Keratinocyte (primary cell): ENCODE data around the gene OR51I2. TPM values are rescaled to one million over a fixed set of nuclear protein-coding genes. Genes with fewer than 3 reads are reported as not detected.

Source experiments
- DNase-seq: peaks from one replicate; pipeline ENCODE4 v3.0.0-alpha.2; 2011; ENCODE audit warnings: low read depth, missing footprints, low spot score
- FAIRE-seq: peaks from 2 replicates; lab custom pipeline; 2011; peaks lifted over from hg19 to GRCh38; lab: Jason Lieb, UNC
- H2AFZ ChIP-seq: 2 replicates; pipeline ENCODE4 v1.6.0; 2012; ENCODE audit warnings: low read length, control low read depth, inconsistent platforms; ENCODE audit not compliant: control insufficient read depth
- H3K27ac ChIP-seq: 2 replicates; pipeline ENCODE4 v1.5.1; 2011; ENCODE audit warnings: low read length; ENCODE audit not compliant: control insufficient read depth, insufficient read depth
- H3K27me3 ChIP-seq: 3 replicates; pipeline ENCODE4 v1.6.0; 2011; ENCODE audit warnings: low read length; ENCODE audit not compliant: control insufficient read depth, insufficient read depth; ENCODE audit errors: extremely low read depth
- H3K36me3 ChIP-seq, 2 experiments: 2 replicates in 1 of 2; 3 replicates in 1 of 2; pipeline ENCODE4 v1.5.1; 2011; ENCODE audit warnings: low read length in 2 of 2, mild to moderate bottlenecking in 1 of 2; ENCODE audit not compliant: control insufficient read depth in 2 of 2, insufficient read depth in 2 of 2; ENCODE audit errors: extremely low read depth in 1 of 2
- H3K4me1 ChIP-seq: 3 replicates; pipeline ENCODE4 v1.5.1; 2011; ENCODE audit warnings: low read length; ENCODE audit not compliant: control insufficient read depth, insufficient read depth; ENCODE audit errors: extremely low read depth
- H3K4me2 ChIP-seq: 3 replicates; pipeline ENCODE4 v1.6.0; 2011; ENCODE audit warnings: low read depth, low read length; ENCODE audit not compliant: control insufficient read depth, insufficient read depth; ENCODE audit errors: extremely low read depth
- H3K4me3 ChIP-seq, 3 experiments: fragments of 200-600 bp in 1 of 3; sonication (generic) in 1 of 3; 2 replicates in 2 of 3; 3 replicates in 1 of 3; pipeline ENCODE4 v1.5.1; 2011 to 2016; ENCODE audit warnings: low read length in 3 of 3, mild to moderate bottlenecking in 3 of 3, control low read depth in 2 of 3, inconsistent platforms in 1 of 3, low read depth in 1 of 3, mixed read lengths in 1 of 3, mixed run types in 1 of 3, moderate library complexity in 1 of 3; ENCODE audit not compliant: control insufficient read depth in 2 of 3, insufficient read depth in 2 of 3; ENCODE audit errors: extremely low read depth in 1 of 3
- H3K79me2 ChIP-seq: 2 replicates; pipeline ENCODE4 v1.6.0; 2012; ENCODE audit warnings: low read length; ENCODE audit not compliant: control insufficient read depth, insufficient read depth
- H3K9ac ChIP-seq: 3 replicates; pipeline ENCODE4 v1.6.0; 2011; ENCODE audit warnings: low read length; ENCODE audit not compliant: control insufficient read depth, insufficient read depth; ENCODE audit errors: extremely low read depth
- H3K9me1 ChIP-seq: 3 replicates; pipeline ENCODE4 v1.6.0; 2011; ENCODE audit warnings: low read length; ENCODE audit not compliant: control insufficient read depth, insufficient read depth; ENCODE audit errors: extremely low read depth
- H3K9me3 ChIP-seq: 2 replicates; pipeline ENCODE4 v1.5.1; 2012; ENCODE audit warnings: low read depth, low read length; ENCODE audit not compliant: control insufficient read depth
- H4K20me1 ChIP-seq: 3 replicates; pipeline ENCODE4 v1.6.0; 2011; ENCODE audit warnings: low read length; ENCODE audit not compliant: control insufficient read depth, insufficient read depth; ENCODE audit errors: extremely low read depth
- EZH2 ChIP-seq: IDR thresholded peaks from one replicate; pipeline ENCODE4 v1.6.1; 2012; ENCODE audit warnings: inconsistent platforms, mild to moderate bottlenecking, low read length, moderate library complexity
- dilution Hi-C: fragments of 300-500 bp; cut with MboI; formaldehyde crosslinking; loops from one replicate; pipeline ENCODE4 v1.7.0; 2020; ENCODE audit warnings: low sequenced_read_pairs; ENCODE audit not compliant: extremely low pct_ligation_motif_present
- polyA plus RNA-seq, 5 experiments: library from polyadenylated mRNA; depleted of rRNA in 3 of 5; stranded (reverse) in 3 of 5; stranded (forward) in 1 of 5; unstranded in 1 of 5; fragments of >200 nt; gene quantifications; 1 replicate in 1 of 5; 2 replicates in 3 of 5; 3 replicates in 1 of 5; pipeline versions ENCODE4 v1.2.1 to v1.2.3, GENCODE V29; 2011 to 2012; ENCODE audit warnings: missing spikeins in 2 of 5, low read depth in 1 of 5, low replicate concordance in 1 of 5
- TF ChIP-seq, protein P1 (sequence below), 3 experiments: IDR thresholded peaks in 1 of 3; conservative IDR thresholded peaks in 1 of 3; optimal IDR thresholded peaks in 1 of 3; 2 replicates in 2 of 3; 3 replicates in 1 of 3; pipeline versions ENCODE3 to v1.5.1; 2011; ENCODE audit warnings: low read length in 3 of 3, mild to moderate bottlenecking in 3 of 3, moderate library complexity in 2 of 3, control low read depth in 1 of 3, inconsistent platforms in 1 of 3; ENCODE audit not compliant: insufficient read depth in 2 of 3; ENCODE audit errors: extremely low read depth in 1 of 3

OR51I2 gene
- polyA plus RNA-seq, 1 donor (not counting 4 experiments of a cell fraction or from before 2014, with no cell fraction given) = not detected

DNA sequence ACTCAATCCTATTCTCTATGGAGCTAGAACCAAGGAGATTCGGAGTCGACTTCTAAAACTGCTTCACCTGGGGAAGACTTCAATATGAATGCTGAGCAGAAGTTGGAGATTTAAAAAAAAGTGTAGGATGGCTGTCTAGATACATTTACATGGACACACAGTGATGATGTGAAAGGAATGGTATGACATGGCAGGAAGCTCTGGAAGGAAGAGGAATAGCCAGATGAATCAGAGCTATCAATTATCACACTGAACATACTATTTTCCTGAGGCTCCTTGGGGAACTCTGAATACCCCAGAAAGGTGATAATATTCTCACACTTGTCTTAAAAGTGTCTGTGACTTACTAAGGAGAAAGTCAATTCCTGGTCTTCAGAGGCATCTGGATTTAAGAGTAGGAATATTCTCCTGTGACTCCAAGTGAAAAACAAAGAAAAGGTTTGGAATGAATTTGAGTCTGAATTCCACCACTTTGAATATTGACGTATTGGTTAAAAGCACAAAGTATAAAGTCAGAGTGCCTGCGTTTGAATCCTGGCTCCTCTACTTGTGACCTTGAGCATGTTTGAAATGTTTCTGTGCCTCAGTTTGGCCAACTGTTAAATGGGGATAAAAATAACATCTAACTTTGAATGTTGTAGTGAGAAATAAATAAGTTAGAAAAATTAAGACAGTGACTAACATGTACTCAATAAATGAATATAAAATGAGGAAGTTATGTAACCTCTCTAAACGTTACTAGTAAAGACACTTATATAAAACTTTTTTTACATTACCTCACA, 40.6 kb downstream of the OR51I2 start:
- Histone ChIP-seq H3K4me3 (no peak overlapping the region), H3K27me3 (no peaks in the 10 kb centered on the region), H3K9me1 (no peaks in the 10 kb centered on the region), H3K36me3 (no peaks in the 10 kb centered on the region), H3K9ac (no peak overlapping the region), H3K9me3 (no peaks in the 10 kb centered on the region), H3K79me2 (no peaks in the 10 kb centered on the region), H3K27ac (no peak overlapping the region), H4K20me1 (no peaks in the 10 kb centered on the region), H2AFZ (no peak overlapping the region), H3K4me2 (no peak overlapping the region), H3K4me1 (no peaks in the 10 kb centered on the region)
- dilution Hi-C loops = no loop called here
- DNase-seq (no peak), FAIRE-seq (no peak)
- TF ChIP-seq, protein P1, sequence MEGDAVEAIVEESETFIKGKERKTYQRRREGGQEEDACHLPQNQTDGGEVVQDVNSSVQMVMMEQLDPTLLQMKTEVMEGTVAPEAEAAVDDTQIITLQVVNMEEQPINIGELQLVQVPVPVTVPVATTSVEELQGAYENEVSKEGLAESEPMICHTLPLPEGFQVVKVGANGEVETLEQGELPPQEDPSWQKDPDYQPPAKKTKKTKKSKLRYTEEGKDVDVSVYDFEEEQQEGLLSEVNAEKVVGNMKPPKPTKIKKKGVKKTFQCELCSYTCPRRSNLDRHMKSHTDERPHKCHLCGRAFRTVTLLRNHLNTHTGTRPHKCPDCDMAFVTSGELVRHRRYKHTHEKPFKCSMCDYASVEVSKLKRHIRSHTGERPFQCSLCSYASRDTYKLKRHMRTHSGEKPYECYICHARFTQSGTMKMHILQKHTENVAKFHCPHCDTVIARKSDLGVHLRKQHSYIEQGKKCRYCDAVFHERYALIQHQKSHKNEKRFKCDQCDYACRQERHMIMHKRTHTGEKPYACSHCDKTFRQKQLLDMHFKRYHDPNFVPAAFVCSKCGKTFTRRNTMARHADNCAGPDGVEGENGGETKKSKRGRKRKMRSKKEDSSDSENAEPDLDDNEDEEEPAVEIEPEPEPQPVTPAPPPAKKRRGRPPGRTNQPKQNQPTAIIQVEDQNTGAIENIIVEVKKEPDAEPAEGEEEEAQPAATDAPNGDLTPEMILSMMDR (optimal IDR thresholded peaks at IDR 0.05 in 1 of 3, IDR thresholded peaks at IDR 0.05 in 1 of 3, conservative IDR thresholded peaks at IDR 0.05 in 1 of 3; ENCODE audit: extremely low read depth in 1 of 3, insufficient read depth in 2 of 3, low read length in 3 of 3) = no peak
- no peak for TF ChIP-seq EZH2

GRCh38 chr11:5499671-5500070, 50.5 kb downstream of the OR51I2 start:
- Histone ChIP-seq H3K36me3 (no peaks in the 10 kb centered on the region), H3K9ac (no peak overlapping the region), H3K4me2 (no peak overlapping the region), H3K79me2 (no peaks in the 10 kb centered on the region), H3K27ac (no peak overlapping the region), H2AFZ (no peak overlapping the region), H3K9me3 (no peaks in the 10 kb centered on the region), H3K9me1 (no peaks in the 10 kb centered on the region), H4K20me1 (no peaks in the 10 kb centered on the region), H3K4me1 (no peaks in the 10 kb centered on the region), H3K4me3 (no peak overlapping the region), H3K27me3 (no peaks in the 10 kb centered on the region)
- FAIRE-seq (no peak), DNase-seq (no peak)
- TF ChIP-seq, protein P1 (optimal IDR thresholded peaks at IDR 0.05 in 1 of 3, IDR thresholded peaks at IDR 0.05 in 1 of 3, conservative IDR thresholded peaks at IDR 0.05 in 1 of 3; ENCODE audit: extremely low read depth in 1 of 3, insufficient read depth in 2 of 3, low read length in 3 of 3) = no peak
- TF ChIP-seq EZH2 = no peak
- dilution Hi-C loops = no loop called here
